ENCODE results near the gene SPPL2B. TPM values are rescaled to one million over a fixed set of nuclear protein-coding genes. Genes with fewer than 3 reads are reported as not detected.

SPPL2B gene
- total and polyA plus RNA-seq, 9 of the 15 experiments (the other 6 are each of a cell fraction or from before 2014, with no cell fraction given), result 0.20 to 81.2 (median 15.1) TPM

DNA sequence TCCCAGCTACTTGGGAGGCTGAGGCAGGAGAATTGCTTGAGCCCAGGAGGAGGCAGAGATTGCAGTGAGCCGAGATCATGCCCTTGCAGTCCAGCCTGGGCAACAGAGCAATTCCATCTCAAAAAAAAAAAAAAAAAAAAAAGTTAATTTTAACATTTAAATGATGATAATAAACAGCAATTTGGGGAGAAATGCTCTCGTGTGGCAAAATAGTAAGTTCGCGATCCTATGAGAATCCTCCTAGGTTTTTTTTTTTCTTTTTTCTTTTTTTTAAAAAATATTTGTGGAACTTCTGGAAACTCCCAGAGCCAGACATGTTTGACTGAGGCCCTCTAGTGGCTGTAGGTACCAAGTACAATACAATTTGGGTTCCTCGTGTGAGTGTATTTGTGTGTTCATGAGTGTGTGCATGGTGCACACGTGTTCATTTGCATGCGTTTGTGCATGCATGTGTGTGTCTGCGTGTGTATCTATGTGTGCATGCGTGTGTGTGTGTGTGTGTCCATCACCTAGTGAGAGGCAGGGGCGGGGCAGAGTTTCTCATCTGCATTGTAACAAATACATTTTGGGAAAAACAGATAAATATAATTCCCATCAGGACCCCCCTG, 62.7 kb downstream of the SPPL2B start (continued):
- no peak for TF ChIP-seq ETS2 (tag; IDR thresholded peaks at IDR 0.05; ENCODE audit: borderline replicate concordance, poor library complexity, severe bottlenecking)
- peak; percentile 74; the same call in 1 of the 2 replicates for TF ChIP-seq ARID2 (IDR thresholded peaks at IDR 0.05)
- TF ChIP-seq, protein P1, sequence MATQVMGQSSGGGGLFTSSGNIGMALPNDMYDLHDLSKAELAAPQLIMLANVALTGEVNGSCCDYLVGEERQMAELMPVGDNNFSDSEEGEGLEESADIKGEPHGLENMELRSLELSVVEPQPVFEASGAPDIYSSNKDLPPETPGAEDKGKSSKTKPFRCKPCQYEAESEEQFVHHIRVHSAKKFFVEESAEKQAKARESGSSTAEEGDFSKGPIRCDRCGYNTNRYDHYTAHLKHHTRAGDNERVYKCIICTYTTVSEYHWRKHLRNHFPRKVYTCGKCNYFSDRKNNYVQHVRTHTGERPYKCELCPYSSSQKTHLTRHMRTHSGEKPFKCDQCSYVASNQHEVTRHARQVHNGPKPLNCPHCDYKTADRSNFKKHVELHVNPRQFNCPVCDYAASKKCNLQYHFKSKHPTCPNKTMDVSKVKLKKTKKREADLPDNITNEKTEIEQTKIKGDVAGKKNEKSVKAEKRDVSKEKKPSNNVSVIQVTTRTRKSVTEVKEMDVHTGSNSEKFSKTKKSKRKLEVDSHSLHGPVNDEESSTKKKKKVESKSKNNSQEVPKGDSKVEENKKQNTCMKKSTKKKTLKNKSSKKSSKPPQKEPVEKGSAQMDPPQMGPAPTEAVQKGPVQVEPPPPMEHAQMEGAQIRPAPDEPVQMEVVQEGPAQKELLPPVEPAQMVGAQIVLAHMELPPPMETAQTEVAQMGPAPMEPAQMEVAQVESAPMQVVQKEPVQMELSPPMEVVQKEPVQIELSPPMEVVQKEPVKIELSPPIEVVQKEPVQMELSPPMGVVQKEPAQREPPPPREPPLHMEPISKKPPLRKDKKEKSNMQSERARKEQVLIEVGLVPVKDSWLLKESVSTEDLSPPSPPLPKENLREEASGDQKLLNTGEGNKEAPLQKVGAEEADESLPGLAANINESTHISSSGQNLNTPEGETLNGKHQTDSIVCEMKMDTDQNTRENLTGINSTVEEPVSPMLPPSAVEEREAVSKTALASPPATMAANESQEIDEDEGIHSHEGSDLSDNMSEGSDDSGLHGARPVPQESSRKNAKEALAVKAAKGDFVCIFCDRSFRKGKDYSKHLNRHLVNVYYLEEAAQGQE (IDR thresholded peaks at IDR 0.05; ENCODE audit: borderline replicate concordance), result peak; percentile 72; the same call in 1 of the 2 replicates
- TF ChIP-seq, protein P1 (CRISPR knock-in tag; IDR thresholded peaks at IDR 0.05; ENCODE audit: low read depth), result no peak
- TF ChIP-seq XRCC5 (IDR thresholded peaks at IDR 0.05; ENCODE audit: low read depth, low read length), result 0 out of 2 replicates have a peak, but pooled peaks have one; percentile 51
- TF ChIP-seq ZNF263 (CRISPR knock-in tag; IDR thresholded peaks at IDR 0.05; ENCODE audit: borderline replicate concordance), result peak; percentile 46; the same call in 1 of the 2 replicates
- peak; percentile 44; the same call in 1 of the 2 replicates for TF ChIP-seq BHLHE40 (IDR thresholded peaks at IDR 0.05; ENCODE audit: low read length)
- TF ChIP-seq, protein P2, sequence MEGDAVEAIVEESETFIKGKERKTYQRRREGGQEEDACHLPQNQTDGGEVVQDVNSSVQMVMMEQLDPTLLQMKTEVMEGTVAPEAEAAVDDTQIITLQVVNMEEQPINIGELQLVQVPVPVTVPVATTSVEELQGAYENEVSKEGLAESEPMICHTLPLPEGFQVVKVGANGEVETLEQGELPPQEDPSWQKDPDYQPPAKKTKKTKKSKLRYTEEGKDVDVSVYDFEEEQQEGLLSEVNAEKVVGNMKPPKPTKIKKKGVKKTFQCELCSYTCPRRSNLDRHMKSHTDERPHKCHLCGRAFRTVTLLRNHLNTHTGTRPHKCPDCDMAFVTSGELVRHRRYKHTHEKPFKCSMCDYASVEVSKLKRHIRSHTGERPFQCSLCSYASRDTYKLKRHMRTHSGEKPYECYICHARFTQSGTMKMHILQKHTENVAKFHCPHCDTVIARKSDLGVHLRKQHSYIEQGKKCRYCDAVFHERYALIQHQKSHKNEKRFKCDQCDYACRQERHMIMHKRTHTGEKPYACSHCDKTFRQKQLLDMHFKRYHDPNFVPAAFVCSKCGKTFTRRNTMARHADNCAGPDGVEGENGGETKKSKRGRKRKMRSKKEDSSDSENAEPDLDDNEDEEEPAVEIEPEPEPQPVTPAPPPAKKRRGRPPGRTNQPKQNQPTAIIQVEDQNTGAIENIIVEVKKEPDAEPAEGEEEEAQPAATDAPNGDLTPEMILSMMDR (IDR thresholded peaks at IDR 0.05 in 2 of 3, conservative IDR thresholded peaks at IDR 0.05 in 1 of 3; ENCODE audit: insufficient read depth in 2 of 3, low read depth in 1 of 3, low read length in 3 of 3), result peak; percentile 69 to 89 (median 78)
- TF ChIP-seq EP300 (IDR thresholded peaks at IDR 0.05; ENCODE audit: low read length), result 0 out of 2 replicates have a peak, but pooled peaks have one; percentile 11
- TF ChIP-seq KDM1A (IDR thresholded peaks at IDR 0.05), result peak in 1 of 2 experiments; percentile 93; a peak in 2 of 4 replicates
- TF ChIP-seq MYC (IDR thresholded peaks at IDR 0.05; ENCODE audit: low read depth, low read length), result 0 out of 2 replicates have a peak, but pooled peaks have one; percentile 38
- TF ChIP-seq MYC (CRISPR knock-in tag; IDR thresholded peaks at IDR 0.05; ENCODE audit: borderline replicate concordance, low read depth), result no peak
- TF ChIP-seq, protein P3, sequence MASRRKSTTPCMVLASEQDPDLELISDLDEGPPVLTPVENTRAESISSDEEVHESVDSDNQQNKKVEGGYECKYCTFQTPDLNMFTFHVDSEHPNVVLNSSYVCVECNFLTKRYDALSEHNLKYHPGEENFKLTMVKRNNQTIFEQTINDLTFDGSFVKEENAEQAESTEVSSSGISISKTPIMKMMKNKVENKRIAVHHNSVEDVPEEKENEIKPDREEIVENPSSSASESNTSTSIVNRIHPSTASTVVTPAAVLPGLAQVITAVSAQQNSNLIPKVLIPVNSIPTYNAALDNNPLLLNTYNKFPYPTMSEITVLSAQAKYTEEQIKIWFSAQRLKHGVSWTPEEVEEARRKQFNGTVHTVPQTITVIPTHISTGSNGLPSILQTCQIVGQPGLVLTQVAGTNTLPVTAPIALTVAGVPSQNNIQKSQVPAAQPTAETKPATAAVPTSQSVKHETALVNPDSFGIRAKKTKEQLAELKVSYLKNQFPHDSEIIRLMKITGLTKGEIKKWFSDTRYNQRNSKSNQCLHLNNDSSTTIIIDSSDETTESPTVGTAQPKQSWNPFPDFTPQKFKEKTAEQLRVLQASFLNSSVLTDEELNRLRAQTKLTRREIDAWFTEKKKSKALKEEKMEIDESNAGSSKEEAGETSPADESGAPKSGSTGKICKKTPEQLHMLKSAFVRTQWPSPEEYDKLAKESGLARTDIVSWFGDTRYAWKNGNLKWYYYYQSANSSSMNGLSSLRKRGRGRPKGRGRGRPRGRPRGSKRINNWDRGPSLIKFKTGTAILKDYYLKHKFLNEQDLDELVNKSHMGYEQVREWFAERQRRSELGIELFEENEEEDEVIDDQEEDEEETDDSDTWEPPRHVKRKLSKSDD (conservative IDR thresholded peaks at IDR 0.05; ENCODE audit: low read length), result 0 out of 2 replicates have a peak, but pooled peaks have one; percentile 41
- no peak for TF ChIP-seq ZNF239 (CRISPR knock-in tag; IDR thresholded peaks at IDR 0.05)
- peak in 1 of 2 experiments; percentile 46; a peak in 1 of 4 replicates for TF ChIP-seq HDAC1 (IDR thresholded peaks at IDR 0.05)

All from K562 (cell line).